ENCODE measurements around the gene ST6GALNAC5. TPM values are rescaled to one million over a fixed set of nuclear protein-coding genes. Genes with fewer than 3 reads are reported as not detected.

Gene ST6GALNAC5
- total and polyA plus RNA-seq, 2 of the 13 experiments (the other 11 are each of a cell fraction or from before 2014, with no cell fraction given): not detected

DNA sequence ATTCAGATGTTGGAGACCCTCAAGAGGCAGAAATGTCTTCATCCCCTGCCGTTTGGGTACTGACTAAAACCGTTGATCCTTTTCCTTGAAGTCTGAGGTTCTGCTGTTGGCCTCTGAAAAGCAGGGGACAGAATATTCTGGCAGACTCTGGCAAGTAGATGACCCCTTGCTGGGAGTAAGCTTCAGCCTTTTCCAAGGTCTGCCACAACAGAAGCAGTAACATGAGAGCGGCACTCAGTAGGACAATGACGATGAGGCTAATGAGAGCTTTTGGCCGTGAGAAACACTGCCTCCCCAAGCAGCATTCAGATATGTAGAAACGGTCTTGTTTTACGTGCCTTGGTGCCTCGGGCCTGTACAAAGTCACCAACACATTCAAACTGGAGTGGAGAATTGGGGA lies 143.7 kb downstream of the ST6GALNAC5 start:
- in situ Hi-C loops (cut with HindIII; ENCODE audit: extremely low pct_ligation_motif_present, low pct_unique_long_range_greater_than_20kb): no loop called here
- 15% methylated on average over 8 of the region's 8 CpGs for WGBS (ENCODE audit: low lambda C conversion rate)
- no peaks in the 10 kb centered on the region for H4K20me1 ChIP-seq (ENCODE audit: insufficient read depth, low read length)
- no peak for TF ChIP-seq KLF6 (CRISPR knock-in tag; IDR thresholded peaks at IDR 0.05)
- no peak for TF ChIP-seq KDM6A (CRISPR knock-in tag; IDR thresholded peaks at IDR 0.05; ENCODE audit: low read depth)
- TF ChIP-seq, protein P1, sequence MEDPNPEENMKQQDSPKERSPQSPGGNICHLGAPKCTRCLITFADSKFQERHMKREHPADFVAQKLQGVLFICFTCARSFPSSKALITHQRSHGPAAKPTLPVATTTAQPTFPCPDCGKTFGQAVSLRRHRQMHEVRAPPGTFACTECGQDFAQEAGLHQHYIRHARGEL (CRISPR knock-in tag; IDR thresholded peaks at IDR 0.05): no peak
- no peak for TF ChIP-seq SP140L (CRISPR knock-in tag; IDR thresholded peaks at IDR 0.05; ENCODE audit: borderline replicate concordance)
- no peaks in the 10 kb centered on the region for H3K9me3 ChIP-seq (ENCODE audit: low read length)
- H3K9ac ChIP-seq (ENCODE audit: insufficient read depth, low read depth, low read length): no peak overlapping the region
- CTCF ChIA-PET (ENCODE audit: low intra/inter-chr PET ratio, low total read pairs): no interaction called here
- DNase-seq (ENCODE audit: low spot score) (no peak), ATAC-seq (no peak), FAIRE-seq (no peak)
- H3K4me2 ChIP-seq (ENCODE audit: low read depth, low read length): no peak overlapping the region
- no TSS peak for BruUV-seq (replicated peaks)
- H3K4me1 ChIP-seq (ENCODE audit: insufficient read depth, low read length): no peaks in the 10 kb centered on the region
- no peaks in the 10 kb centered on the region for H3K36me3 ChIP-seq (replicated peaks in 1 of 2; ENCODE audit: control insufficient read depth in 1 of 2, insufficient read depth in 2 of 2, low read length in 2 of 2)
- no peaks in the 10 kb centered on the region for H3K79me2 ChIP-seq (ENCODE audit: insufficient read depth, low read length)
- POLR2A ChIA-PET: no interaction called here
- no peak overlapping the region for H2AFZ ChIP-seq (ENCODE audit: low read length)
- H3K27ac ChIP-seq (ENCODE audit: extremely low read length, insufficient read depth, low read length): no peak overlapping the region
- H3K4me3 ChIP-seq (replicated peaks in 1 of 3; ENCODE audit: insufficient read depth in 1 of 3, low read depth in 2 of 3, low read length in 3 of 3): no peak overlapping the region
- intact Hi-C loops (cut with micrococcal nuclease; ENCODE audit: unreplicated experiment): no loop called here
- no peaks in the 10 kb centered on the region for H3K27me3 ChIP-seq (ENCODE audit: control insufficient read depth in 1 of 2, insufficient read depth in 2 of 2, low read length in 2 of 2)

- ChIA-PET POLR2A (no interaction called here), CTCF (ENCODE audit: low intra/inter-chr PET ratio, low total read pairs) (no interaction called here)
- H3K4me3 ChIP-seq (replicated peaks in 1 of 3; ENCODE audit: insufficient read depth in 1 of 3, low read depth in 2 of 3, low read length in 3 of 3): no peak overlapping the region
- H3K9ac ChIP-seq (ENCODE audit: insufficient read depth, low read depth, low read length): no peak overlapping the region
- no peaks in the 10 kb centered on the region for H3K36me3 ChIP-seq (replicated peaks in 1 of 2; ENCODE audit: control insufficient read depth in 1 of 2, insufficient read depth in 2 of 2, low read length in 2 of 2)
- no TSS peak for BruUV-seq (replicated peaks)
- H3K4me1 ChIP-seq (ENCODE audit: insufficient read depth, low read length): no peaks in the 10 kb centered on the region
- FAIRE-seq (no peak), ATAC-seq (no peak), DNase-seq (ENCODE audit: low spot score) (no peak)
- in situ Hi-C loops (cut with HindIII; ENCODE audit: extremely low pct_ligation_motif_present, low pct_unique_long_range_greater_than_20kb) (no loop called here), intact Hi-C loops (cut with micrococcal nuclease; ENCODE audit: unreplicated experiment) (no loop called here)
- TF ChIP-seq, protein P2, sequence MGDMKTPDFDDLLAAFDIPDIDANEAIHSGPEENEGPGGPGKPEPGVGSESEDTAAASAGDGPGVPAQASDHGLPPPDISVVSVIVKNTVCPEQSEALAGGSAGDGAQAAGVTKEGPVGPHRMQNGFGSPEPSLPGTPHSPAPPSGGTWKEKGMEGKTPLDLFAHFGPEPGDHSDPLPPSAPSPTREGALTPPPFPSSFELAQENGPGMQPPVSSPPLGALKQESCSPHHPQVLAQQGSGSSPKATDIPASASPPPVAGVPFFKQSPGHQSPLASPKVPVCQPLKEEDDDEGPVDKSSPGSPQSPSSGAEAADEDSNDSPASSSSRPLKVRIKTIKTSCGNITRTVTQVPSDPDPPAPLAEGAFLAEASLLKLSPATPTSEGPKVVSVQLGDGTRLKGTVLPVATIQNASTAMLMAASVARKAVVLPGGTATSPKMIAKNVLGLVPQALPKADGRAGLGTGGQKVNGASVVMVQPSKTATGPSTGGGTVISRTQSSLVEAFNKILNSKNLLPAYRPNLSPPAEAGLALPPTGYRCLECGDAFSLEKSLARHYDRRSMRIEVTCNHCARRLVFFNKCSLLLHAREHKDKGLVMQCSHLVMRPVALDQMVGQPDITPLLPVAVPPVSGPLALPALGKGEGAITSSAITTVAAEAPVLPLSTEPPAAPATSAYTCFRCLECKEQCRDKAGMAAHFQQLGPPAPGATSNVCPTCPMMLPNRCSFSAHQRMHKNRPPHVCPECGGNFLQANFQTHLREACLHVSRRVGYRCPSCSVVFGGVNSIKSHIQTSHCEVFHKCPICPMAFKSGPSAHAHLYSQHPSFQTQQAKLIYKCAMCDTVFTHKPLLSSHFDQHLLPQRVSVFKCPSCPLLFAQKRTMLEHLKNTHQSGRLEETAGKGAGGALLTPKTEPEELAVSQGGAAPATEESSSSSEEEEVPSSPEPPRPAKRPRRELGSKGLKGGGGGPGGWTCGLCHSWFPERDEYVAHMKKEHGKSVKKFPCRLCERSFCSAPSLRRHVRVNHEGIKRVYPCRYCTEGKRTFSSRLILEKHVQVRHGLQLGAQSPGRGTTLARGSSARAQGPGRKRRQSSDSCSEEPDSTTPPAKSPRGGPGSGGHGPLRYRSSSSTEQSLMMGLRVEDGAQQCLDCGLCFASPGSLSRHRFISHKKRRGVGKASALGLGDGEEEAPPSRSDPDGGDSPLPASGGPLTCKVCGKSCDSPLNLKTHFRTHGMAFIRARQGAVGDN (CRISPR knock-in tag; IDR thresholded peaks at IDR 0.05): no peak
- TF ChIP-seq ZNF224 (CRISPR knock-in tag; IDR thresholded peaks at IDR 0.05) (no peak), RXRB (CRISPR knock-in tag; IDR thresholded peaks at IDR 0.05; ENCODE audit: borderline replicate concordance) (no peak), ZNF572 (CRISPR knock-in tag; IDR thresholded peaks at IDR 0.05) (no peak), ZSCAN25 (CRISPR knock-in tag; IDR thresholded peaks at IDR 0.05) (no peak), EHMT2 (IDR thresholded peaks at IDR 0.05; ENCODE audit: borderline replicate concordance, low read depth, low read length) (no peak)
- no peaks in the 10 kb centered on the region for H3K79me2 ChIP-seq (ENCODE audit: insufficient read depth, low read length)
- no peak overlapping the region for H3K27ac ChIP-seq (ENCODE audit: extremely low read length, insufficient read depth, low read length)
- WGBS (ENCODE audit: low lambda C conversion rate): 0% methylated on average over 1 of the region's 1 CpG
- no peak overlapping the region for H2AFZ ChIP-seq (ENCODE audit: low read length)
- no peak overlapping the region for H3K4me2 ChIP-seq (ENCODE audit: low read depth, low read length)
- no peaks in the 10 kb centered on the region for H3K9me3 ChIP-seq (ENCODE audit: low read length)
- no peaks in the 10 kb centered on the region for H4K20me1 ChIP-seq (ENCODE audit: insufficient read depth, low read length)
- no peaks in the 10 kb centered on the region for H3K27me3 ChIP-seq (ENCODE audit: control insufficient read depth in 1 of 2, insufficient read depth in 2 of 2, low read length in 2 of 2)
Measured at GRCh38 chr1:77012066-77012465, 144.8 kb downstream of the ST6GALNAC5 start.

Measured in HepG2 (cell line).